ENCODE measurements around the gene TNIK.

GRCh38 chr3:171057072-171057471, 403.1 kb downstream of the TNIK start:
- TF ChIP-seq CTCF (IDR thresholded peaks at IDR 0.05) (no peak), POLR2A (IDR thresholded peaks at IDR 0.05) (no peak)

Data from uterus (tissue), 2 donors.